Measurements from ENCODE around the gene HPGD.
A peak's percentile ranks its signal among the peaks of the same experiment; 100 is the strongest.

Gene HPGD

DNA sequence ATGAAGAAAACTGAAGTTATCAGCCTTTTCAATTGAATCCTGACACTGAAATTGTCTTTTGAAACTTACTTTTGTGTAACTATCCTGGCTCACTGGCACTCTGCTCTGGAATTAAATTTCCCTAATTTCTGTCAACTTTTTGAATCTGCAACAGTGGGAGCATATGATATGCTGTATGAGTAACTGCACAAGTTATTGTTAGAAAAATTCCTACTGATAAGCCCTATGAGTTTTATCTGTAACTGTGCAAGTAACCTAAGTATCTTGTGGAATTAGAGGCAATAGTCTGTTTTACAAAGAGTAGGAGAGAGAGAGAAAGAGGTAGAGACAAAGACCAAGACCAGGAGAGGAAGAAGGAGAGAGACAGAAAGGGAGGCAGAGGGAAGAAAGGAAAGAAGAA, 9.2 kb upstream of the HPGD start:
- H3K36me3 ChIP-seq (ENCODE audit: control insufficient read depth in 1 of 2, insufficient read depth in 2 of 2, low read length in 2 of 2), result no peaks in the 10 kb centered on the region
- peaks cover 5 to 19% of the 10 kb centered on the region in 2 donors for H3K4me1 ChIP-seq (ENCODE audit: control insufficient read depth in 1 of 2, insufficient read depth in 2 of 2, low read length in 2 of 2)
- H3K27me3 ChIP-seq (ENCODE audit: control insufficient read depth in 1 of 2, insufficient read depth in 2 of 2, low read length in 2 of 2), result no peaks in the 10 kb centered on the region
- no peak overlapping the region for H3K9ac ChIP-seq (ENCODE audit: low read depth in 1 of 2, low read length in 2 of 2)
- H3K4me3 ChIP-seq (ENCODE audit: low read depth in 1 of 2, low read length in 2 of 2), result no peak overlapping the region
- H3K9me3 ChIP-seq (ENCODE audit: control insufficient read depth in 1 of 2, low read length in 2 of 2), result no peaks in the 10 kb centered on the region
- no peak overlapping the region for H3K27ac ChIP-seq (ENCODE audit: low read depth, low read length)

GRCh38 chr4:174528226-174528625, 5.9 kb upstream of the HPGD start:
- Histone ChIP-seq H3K4me3 (ENCODE audit: low read depth in 1 of 2, low read length in 2 of 2) (no peak overlapping the region), H3K36me3 (ENCODE audit: control insufficient read depth in 1 of 2, insufficient read depth in 2 of 2, low read length in 2 of 2) (no peaks in the 10 kb centered on the region), H3K27ac (ENCODE audit: low read depth, low read length) (no peak overlapping the region), H3K9me3 (ENCODE audit: control insufficient read depth in 1 of 2, low read length in 2 of 2) (no peaks in the 10 kb centered on the region), H3K27me3 (ENCODE audit: control insufficient read depth in 1 of 2, insufficient read depth in 2 of 2, low read length in 2 of 2) (no peaks in the 10 kb centered on the region), H3K4me1 (ENCODE audit: control insufficient read depth in 1 of 2, insufficient read depth in 2 of 2, low read length in 2 of 2) (peaks cover 13 to 23% of the 10 kb centered on the region in 2 donors), H3K9ac (ENCODE audit: low read depth in 1 of 2, low read length in 2 of 2) (no peak overlapping the region)

GRCh38 chr4:174526731-174527130, 4.4 kb upstream of the HPGD start:
- Histone ChIP-seq H3K4me1 (ENCODE audit: control insufficient read depth in 1 of 2, insufficient read depth in 2 of 2, low read length in 2 of 2) (peaks cover 11 to 13% of the 10 kb centered on the region in 2 donors), H3K4me3 (ENCODE audit: low read depth in 1 of 2, low read length in 2 of 2) (no peak overlapping the region), H3K36me3 (ENCODE audit: control insufficient read depth in 1 of 2, insufficient read depth in 2 of 2, low read length in 2 of 2) (no peaks in the 10 kb centered on the region), H3K27me3 (ENCODE audit: control insufficient read depth in 1 of 2, insufficient read depth in 2 of 2, low read length in 2 of 2) (no peaks in the 10 kb centered on the region), H3K9ac (ENCODE audit: low read depth in 1 of 2, low read length in 2 of 2) (no peak overlapping the region), H3K9me3 (ENCODE audit: control insufficient read depth in 1 of 2, low read length in 2 of 2) (no peaks in the 10 kb centered on the region), H3K27ac (ENCODE audit: low read depth, low read length) (no peak overlapping the region)

- Histone ChIP-seq H3K36me3 (ENCODE audit: control insufficient read depth in 1 of 2, insufficient read depth in 2 of 2, low read length in 2 of 2) (no peaks in the 10 kb centered on the region), H3K4me3 (ENCODE audit: low read depth in 1 of 2, low read length in 2 of 2) (peak overlapping the region; percentile 63 to 87), H3K27ac (ENCODE audit: low read depth, low read length) (no peak overlapping the region), H3K4me1 (ENCODE audit: control insufficient read depth in 1 of 2, insufficient read depth in 2 of 2, low read length in 2 of 2) (peaks cover 8 to 9% of the 10 kb centered on the region in 2 donors), H3K27me3 (ENCODE audit: control insufficient read depth in 1 of 2, insufficient read depth in 2 of 2, low read length in 2 of 2) (no peaks in the 10 kb centered on the region), H3K9ac (ENCODE audit: low read depth in 1 of 2, low read length in 2 of 2) (no peak overlapping the region), H3K9me3 (ENCODE audit: control insufficient read depth in 1 of 2, low read length in 2 of 2) (no peaks in the 10 kb centered on the region)
Measured at GRCh38 chr4:174524242-174524641, 2.0 kb upstream of the HPGD start.

- Histone ChIP-seq H3K9ac (ENCODE audit: low read depth in 1 of 2, low read length in 2 of 2) (peak overlapping the region; percentile 77 to 80), H3K36me3 (ENCODE audit: control insufficient read depth in 1 of 2, insufficient read depth in 2 of 2, low read length in 2 of 2) (no peaks in the 10 kb centered on the region), H3K4me1 (ENCODE audit: control insufficient read depth in 1 of 2, insufficient read depth in 2 of 2, low read length in 2 of 2) (peaks cover 10 to 11% of the 10 kb centered on the region in 2 donors), H3K4me3 (ENCODE audit: low read depth in 1 of 2, low read length in 2 of 2) (peak overlapping the region; percentile 63 to 87), H3K27me3 (ENCODE audit: control insufficient read depth in 1 of 2, insufficient read depth in 2 of 2, low read length in 2 of 2) (no peaks in the 10 kb centered on the region), H3K27ac (ENCODE audit: low read depth, low read length) (peak overlapping the region; percentile 43), H3K9me3 (ENCODE audit: control insufficient read depth in 1 of 2, low read length in 2 of 2) (no peaks in the 10 kb centered on the region)
Measured at GRCh38 chr4:174523025-174523693, 871 bp upstream of the HPGD start.

DNA sequence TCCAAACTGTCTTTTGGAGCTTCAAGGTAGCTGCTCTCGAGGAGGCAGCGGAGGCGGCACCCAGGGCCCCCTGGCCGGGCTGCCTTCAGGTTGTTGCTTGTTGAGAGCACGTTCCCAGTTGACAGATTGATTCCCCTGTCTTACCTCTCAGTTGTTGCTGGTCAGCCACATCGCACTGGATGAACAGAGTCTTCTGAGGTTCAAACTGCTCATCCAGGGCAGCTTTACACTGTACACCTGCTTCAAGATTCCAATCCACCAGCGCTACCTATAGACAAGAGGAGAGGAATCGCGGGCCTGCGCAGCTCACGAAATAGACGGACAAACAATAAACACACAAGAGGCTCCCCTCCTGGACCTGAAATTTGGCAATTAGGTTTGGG, 497 bp downstream of the HPGD start:
- H3K36me3 ChIP-seq (ENCODE audit: control insufficient read depth in 1 of 2, insufficient read depth in 2 of 2, low read length in 2 of 2), result no peaks in the 10 kb centered on the region
- H3K9me3 ChIP-seq (ENCODE audit: control insufficient read depth in 1 of 2, low read length in 2 of 2), result no peaks in the 10 kb centered on the region
- H3K27ac ChIP-seq (ENCODE audit: low read depth, low read length), result peak overlapping the region; percentile 87
- H3K27me3 ChIP-seq (ENCODE audit: control insufficient read depth in 1 of 2, insufficient read depth in 2 of 2, low read length in 2 of 2), result no peaks in the 10 kb centered on the region
- H3K4me1 ChIP-seq (ENCODE audit: control insufficient read depth in 1 of 2, insufficient read depth in 2 of 2, low read length in 2 of 2), result peaks cover 12 to 17% of the 10 kb centered on the region in 2 donors
- peak overlapping the region; percentile 77 to 80 for H3K9ac ChIP-seq (ENCODE audit: low read depth in 1 of 2, low read length in 2 of 2)
- H3K4me3 ChIP-seq (ENCODE audit: low read depth in 1 of 2, low read length in 2 of 2), result peak overlapping the region; percentile 63 to 87

- peak overlapping the region in 1 of 2 donors; percentile 30 for H3K9ac ChIP-seq (ENCODE audit: low read depth in 1 of 2, low read length in 2 of 2)
Measured at GRCh38 chr4:174520660-174521059, 1.6 kb downstream of the HPGD start.

DNA sequence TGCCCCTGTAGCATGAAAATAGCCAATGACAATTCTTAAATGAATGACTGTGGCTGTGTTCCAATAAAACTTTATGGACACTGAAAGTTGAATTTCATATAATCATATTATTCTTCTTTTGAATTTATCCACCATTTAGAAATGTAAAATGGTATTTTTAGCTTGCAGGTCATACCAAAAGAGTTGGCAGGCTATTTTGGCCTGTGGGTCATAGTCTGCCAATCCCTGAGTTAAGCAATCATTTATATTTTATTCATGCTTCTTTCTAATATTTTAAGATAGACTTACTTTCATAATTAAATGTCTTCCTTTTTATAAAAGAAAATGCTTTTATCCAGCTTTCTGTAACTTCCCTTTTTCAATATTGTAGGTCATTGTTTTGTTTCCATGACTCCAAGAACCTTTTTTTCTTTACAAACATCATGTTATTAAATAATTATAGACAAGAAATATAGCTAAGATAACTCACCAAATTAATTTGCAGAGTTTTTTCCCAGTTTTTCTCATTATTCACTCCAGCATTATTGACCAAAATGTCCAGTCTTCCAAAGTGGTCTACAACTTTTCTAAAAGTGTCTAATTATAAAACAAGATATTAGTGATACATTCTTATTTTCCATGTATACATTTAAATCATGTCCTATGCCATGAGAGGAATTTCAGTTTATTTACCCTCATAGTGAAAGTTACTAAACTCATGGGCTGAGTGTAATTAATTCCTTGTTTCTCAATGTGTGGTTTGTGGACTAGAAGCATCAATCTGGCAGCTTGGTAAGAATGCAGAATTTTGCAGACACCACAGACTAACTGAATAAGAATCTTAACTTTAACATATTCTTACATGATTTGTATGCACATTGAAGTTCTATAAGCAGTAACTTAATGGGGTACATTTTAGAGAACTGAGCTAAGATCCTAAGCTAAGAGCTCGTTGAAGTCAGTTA, 4.5 kb downstream of the HPGD start:
- no peaks in the 10 kb centered on the region for H3K36me3 ChIP-seq (ENCODE audit: control insufficient read depth in 1 of 2, insufficient read depth in 2 of 2, low read length in 2 of 2)
- no peak overlapping the region for H3K27ac ChIP-seq (ENCODE audit: low read depth, low read length)
- H3K27me3 ChIP-seq (ENCODE audit: control insufficient read depth in 1 of 2, insufficient read depth in 2 of 2, low read length in 2 of 2), result no peaks in the 10 kb centered on the region
- H3K9ac ChIP-seq (ENCODE audit: low read depth in 1 of 2, low read length in 2 of 2), result no peak overlapping the region
- peak overlapping the region in 1 of 2 donors; percentile 32 for H3K4me3 ChIP-seq (ENCODE audit: low read depth in 1 of 2, low read length in 2 of 2)
- peaks cover 4 to 15% of the 10 kb centered on the region in 2 donors for H3K4me1 ChIP-seq (ENCODE audit: control insufficient read depth in 1 of 2, insufficient read depth in 2 of 2, low read length in 2 of 2)
- H3K9me3 ChIP-seq (ENCODE audit: control insufficient read depth in 1 of 2, low read length in 2 of 2), result no peaks in the 10 kb centered on the region

More at GRCh38 chr4:174520660-174521059, 1.6 kb downstream of the HPGD start:
- Histone ChIP-seq H3K36me3 (ENCODE audit: control insufficient read depth in 1 of 2, insufficient read depth in 2 of 2, low read length in 2 of 2) (no peaks in the 10 kb centered on the region), H3K4me1 (ENCODE audit: control insufficient read depth in 1 of 2, insufficient read depth in 2 of 2, low read length in 2 of 2) (peaks cover 12 to 19% of the 10 kb centered on the region in 2 donors), H3K4me3 (ENCODE audit: low read depth in 1 of 2, low read length in 2 of 2) (peak overlapping the region; percentile 63 to 87), H3K27me3 (ENCODE audit: control insufficient read depth in 1 of 2, insufficient read depth in 2 of 2, low read length in 2 of 2) (no peaks in the 10 kb centered on the region), H3K27ac (ENCODE audit: low read depth, low read length) (no peak overlapping the region), H3K9me3 (ENCODE audit: control insufficient read depth in 1 of 2, low read length in 2 of 2) (no peaks in the 10 kb centered on the region)

DNA sequence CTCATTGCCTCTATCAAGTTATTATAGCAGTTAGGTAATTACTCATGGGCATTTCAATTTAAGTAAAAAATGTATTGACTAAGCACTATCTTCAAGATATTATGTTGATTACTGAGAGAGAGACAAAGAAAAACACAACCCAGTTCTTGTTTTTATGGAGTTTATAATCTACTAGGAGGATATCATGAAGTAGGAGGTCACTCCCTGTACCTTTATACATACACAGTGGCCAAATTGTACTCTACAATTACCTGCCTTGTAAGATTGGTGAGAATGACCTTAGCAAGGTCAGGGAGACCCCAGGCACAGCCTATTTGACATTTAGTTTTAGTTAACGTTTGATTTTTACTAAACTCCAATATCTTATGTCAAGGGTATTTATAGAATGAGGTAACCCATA, 5.5 kb downstream of the HPGD start:
- H3K27ac ChIP-seq (ENCODE audit: low read depth, low read length), result no peak overlapping the region
- H3K27me3 ChIP-seq (ENCODE audit: control insufficient read depth in 1 of 2, insufficient read depth in 2 of 2, low read length in 2 of 2), result no peaks in the 10 kb centered on the region

GRCh38 chr4:174516345-174516744, 5.9 kb downstream of the HPGD start:
- H3K4me1 ChIP-seq (ENCODE audit: control insufficient read depth in 1 of 2, insufficient read depth in 2 of 2, low read length in 2 of 2), result peaks cover 4 to 10% of the 10 kb centered on the region in 2 donors
- H3K4me3 ChIP-seq (ENCODE audit: low read depth in 1 of 2, low read length in 2 of 2), result no peak overlapping the region
- no peak overlapping the region for H3K27ac ChIP-seq (ENCODE audit: low read depth, low read length)
- peaks cover 0 to 3% of the 10 kb centered on the region in 2 donors for H3K36me3 ChIP-seq (ENCODE audit: control insufficient read depth in 1 of 2, insufficient read depth in 2 of 2, low read length in 2 of 2)
- H3K9ac ChIP-seq (ENCODE audit: low read depth in 1 of 2, low read length in 2 of 2), result no peak overlapping the region
- no peaks in the 10 kb centered on the region for H3K9me3 ChIP-seq (ENCODE audit: control insufficient read depth in 1 of 2, low read length in 2 of 2)
- no peaks in the 10 kb centered on the region for H3K27me3 ChIP-seq (ENCODE audit: control insufficient read depth in 1 of 2, insufficient read depth in 2 of 2, low read length in 2 of 2)

More for the DNA sequence above, 5.5 kb downstream of the HPGD start:
- H3K36me3 ChIP-seq (ENCODE audit: control insufficient read depth in 1 of 2, insufficient read depth in 2 of 2, low read length in 2 of 2), result peaks cover 0 to 3% of the 10 kb centered on the region in 2 donors
- H3K4me3 ChIP-seq (ENCODE audit: low read depth in 1 of 2, low read length in 2 of 2), result peak overlapping the region in 1 of 2 donors; percentile 13
- H3K9me3 ChIP-seq (ENCODE audit: control insufficient read depth in 1 of 2, low read length in 2 of 2), result no peaks in the 10 kb centered on the region
- peaks cover 4 to 11% of the 10 kb centered on the region in 2 donors for H3K4me1 ChIP-seq (ENCODE audit: control insufficient read depth in 1 of 2, insufficient read depth in 2 of 2, low read length in 2 of 2)
- H3K9ac ChIP-seq (ENCODE audit: low read depth in 1 of 2, low read length in 2 of 2), result no peak overlapping the region

Data from duodenal mucosa (tissue), 2 donors.